Hypothalamus (tissue), 51 donors: ENCODE measurements around the gene ASAP3.

ENCODE experiments used
- DNase-seq, 51 donors: peaks; one replicate each; lab custom pipeline; 2025; lab: John Stamatoyannopoulos, UW

Gene ASAP3

DNA sequence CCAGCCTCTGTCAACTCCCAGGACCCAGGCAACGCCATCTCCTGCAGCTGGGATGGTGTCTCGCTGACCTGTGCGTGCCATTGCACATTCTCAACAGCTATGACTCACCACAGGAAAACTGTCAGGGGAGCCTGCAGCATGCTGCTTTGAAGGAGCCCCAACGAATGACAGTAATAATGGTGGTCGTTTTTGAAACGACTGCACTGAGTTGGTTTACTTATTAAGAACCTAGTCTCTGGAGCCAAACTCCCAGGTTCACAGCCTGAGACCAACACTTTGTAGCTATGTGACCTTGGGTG, 81.0 kb downstream of the ASAP3 start:
- no peak for DNase-seq

DNA sequence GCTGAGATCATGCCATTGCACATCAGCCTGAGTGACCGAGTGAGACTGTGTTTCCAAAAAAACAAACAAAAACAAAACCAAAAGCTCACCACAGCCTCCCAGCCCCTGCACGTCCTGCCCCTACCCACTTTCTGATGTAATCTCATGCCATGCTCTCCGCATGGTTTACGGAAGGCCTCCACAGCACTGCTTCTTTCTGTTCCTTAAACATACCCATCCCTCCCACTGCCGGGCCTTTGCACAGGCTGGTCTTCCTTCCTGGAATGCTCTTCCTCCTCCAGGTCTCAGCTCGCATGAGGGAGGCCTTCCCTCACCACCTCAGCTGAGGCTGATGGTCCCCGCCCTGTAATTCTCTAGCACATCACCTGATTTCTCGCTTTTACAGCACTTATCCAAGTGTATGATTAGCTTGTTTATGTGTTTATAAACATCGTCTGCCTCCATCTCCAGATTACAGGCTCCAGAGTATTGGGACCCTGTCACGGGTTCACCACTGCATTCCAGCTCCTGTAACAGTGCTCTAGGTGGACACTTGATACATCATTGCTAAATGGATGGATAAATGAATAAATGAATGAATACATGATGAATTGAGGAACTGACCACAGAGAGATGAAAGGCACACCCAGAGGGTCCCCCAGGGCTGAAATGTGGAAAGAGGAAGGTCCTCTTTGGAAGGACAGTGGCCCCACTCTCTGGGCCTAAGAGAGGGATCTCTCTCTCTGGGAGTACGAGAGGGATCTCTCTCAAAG, 81.5 kb downstream of the ASAP3 start:
- DNase-seq: peak in 4 of 51 donors; percentile 9 to 28 (median 14)

DNA sequence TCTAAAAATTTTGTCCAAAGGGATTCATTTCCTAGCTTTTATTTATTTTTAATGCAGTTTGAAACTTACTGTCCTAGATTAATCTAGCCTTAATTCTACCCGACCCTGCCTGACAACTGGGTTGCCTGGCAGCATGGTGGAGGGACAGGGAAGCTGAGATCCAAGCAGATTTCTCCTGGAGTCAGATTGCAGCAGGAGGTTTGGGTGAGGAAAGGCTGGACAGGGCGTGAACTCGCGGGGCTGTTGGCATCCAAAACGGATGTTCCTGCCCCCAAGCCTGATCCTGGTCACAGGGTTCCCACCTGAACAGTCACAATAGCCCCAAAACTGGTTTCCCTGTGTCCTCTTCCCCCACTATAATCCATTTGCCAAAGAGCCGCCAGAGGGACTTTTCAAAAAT, 82.7 kb downstream of the ASAP3 start:
- DNase-seq: no peak

DNA sequence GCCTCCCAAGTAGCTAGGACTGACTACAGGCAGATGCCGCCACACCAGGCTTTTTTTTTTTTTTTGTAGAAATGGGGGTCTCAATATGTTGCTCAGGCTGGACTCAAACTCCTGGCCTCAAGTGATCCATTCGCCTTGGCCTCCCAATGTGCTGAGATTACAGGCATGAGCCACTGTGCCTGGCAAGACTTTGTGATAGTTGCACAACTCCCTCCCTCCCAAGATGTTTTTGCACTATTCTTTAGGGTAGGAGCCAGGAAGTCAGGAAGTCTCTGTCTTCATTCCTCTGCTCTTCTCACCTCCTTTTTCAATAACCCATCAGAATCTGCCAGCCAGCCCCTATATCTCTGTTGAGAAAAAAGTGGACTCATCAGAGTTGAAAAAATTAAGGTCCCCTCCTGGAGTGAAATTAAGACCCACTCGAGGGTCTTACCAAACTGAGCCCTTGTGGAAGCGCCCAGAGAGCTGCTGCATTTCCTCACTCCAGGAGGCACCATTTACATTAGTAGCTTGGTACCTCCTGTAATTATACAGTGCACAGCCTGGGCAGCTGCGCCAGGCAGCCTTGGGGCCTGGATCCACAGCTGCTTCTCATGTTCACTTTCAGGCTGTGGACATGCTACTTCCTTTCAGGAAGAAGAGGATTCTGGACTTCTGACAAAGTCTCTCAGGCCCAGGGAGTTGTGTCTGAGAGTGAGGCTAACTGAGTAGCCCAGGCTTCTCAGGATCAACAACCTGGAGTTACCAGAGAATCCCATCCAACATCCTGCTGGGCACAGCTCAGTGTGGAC, 83.5 kb downstream of the ASAP3 start:
- no peak for DNase-seq

DNA sequence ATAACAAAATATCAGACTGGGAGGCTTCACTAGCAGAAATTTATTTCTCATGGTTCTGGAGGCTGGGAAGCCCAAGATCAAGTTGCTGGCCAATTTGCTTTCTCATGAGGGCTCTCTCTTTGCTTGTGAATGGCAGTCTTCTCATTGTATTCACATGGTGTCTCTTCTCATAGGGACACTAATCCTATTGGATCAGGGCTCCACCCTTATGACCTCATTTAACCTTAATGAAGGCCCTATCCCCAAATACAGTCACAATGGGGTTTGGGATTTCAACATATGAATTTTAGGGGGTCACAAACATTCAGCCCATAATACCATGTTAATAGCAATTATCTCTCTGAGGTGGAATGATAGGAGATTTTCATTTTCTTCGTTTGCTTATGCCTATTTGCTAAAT, 84.8 kb downstream of the ASAP3 start:
- DNase-seq: no peak

DNA sequence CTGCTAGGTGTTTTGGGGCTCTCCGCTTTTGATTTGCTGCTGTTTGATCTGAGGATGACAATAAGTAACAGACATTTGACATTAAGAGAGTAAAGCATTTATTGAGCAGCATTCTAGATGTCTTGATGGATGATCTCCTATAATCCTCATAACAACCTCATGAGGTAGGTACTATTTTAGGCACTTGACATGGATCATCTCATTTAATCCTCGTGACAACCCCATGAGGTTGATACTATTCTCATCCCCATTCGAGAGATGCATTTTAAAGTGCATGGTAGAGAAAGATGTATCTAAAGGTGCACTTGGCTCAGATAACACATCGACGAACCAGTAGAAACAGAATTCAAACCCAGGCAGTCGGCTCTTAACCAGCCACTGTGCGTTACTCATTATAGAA, 86.1 kb downstream of the ASAP3 start:
- no peak for DNase-seq

DNA sequence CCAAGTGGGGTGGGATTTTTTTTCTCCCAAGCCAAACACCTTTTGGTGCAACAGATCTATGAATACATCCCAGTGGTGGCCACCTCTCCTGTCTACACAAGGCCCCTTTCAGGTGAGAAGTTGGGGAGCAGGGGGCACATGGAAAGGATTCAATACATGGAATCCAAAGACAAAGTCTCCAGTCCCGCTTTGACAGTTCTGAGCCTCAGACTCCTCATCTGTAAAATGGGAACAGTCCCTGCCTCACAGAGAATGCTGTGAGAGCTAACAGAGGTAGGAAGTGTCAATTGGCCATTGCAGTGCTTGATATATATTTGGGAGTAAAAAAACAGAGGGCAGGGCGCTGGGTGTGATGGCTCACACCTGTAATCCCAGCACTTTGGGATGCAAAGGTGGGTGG, 87.6 kb downstream of the ASAP3 start:
- DNase-seq: no peak

DNA sequence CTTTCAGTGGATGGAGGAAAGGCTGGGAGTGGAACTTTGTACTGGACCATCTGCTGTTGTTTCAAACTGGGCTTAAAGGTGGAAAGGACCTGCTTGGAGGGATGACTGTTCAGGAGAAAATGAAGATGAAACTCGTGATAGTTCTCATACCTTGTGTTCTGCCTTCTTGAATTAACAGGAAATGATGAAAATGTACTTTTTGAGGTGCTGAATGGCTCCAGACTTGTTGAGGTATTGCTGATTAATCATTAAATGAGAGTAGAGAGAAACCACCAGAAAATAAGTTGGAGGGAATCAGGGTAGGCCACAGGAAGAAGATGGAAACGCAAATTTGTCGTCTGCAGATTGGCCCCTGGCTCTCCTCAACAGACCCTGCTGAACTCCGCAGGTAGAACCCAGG, 88.1 kb downstream of the ASAP3 start:
- no peak for DNase-seq

DNA sequence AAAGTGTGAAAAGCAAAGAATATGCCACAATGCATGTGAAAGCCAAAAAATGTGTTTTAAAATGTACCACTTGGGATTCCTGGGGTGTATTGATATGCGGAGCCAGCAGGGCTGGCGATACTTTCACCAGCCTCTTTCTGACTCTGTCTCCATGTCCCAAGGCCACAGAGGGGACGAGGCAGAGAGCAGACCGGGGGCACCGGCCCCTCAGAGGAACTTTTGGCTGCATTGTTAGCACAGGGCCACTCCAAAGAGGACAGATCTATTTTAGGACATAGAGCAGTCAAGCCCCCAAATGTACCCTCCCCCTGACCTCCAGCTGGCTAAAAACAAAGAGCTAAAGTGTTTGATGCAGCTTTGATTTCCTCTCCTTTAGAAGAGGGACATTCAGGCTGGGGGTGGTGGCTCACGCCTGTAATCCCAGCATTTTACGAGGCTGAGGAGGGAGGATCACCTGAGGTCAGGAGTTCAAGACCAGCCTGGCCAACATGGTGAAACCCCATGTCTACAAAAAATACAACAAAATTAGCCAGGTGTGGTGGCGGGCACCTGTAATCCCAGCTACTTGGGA, 88.7 kb downstream of the ASAP3 start:
- DNase-seq: no peak

DNA sequence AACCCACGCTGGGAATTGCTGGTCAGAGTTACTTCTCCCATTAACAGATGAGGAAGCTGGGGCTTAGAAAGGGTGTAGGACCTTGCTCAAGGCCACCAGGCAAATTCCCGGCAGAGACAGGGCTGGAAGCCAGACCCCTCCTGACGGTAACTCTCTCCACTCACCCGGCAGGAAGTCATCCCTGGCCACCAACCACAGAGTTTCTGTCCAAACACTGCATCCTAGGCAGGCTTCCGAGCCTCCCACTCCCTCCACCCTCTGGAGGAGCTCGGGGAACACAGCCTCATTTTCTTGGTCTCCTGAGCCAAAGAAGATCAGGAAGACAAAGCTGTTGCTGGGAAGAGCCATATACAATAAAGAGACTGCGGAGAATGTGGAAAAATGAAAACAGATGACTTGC, 89.3 kb downstream of the ASAP3 start:
- DNase-seq: peak in 19 of 51 donors; percentile 4 to 71 (median 27)

DNA sequence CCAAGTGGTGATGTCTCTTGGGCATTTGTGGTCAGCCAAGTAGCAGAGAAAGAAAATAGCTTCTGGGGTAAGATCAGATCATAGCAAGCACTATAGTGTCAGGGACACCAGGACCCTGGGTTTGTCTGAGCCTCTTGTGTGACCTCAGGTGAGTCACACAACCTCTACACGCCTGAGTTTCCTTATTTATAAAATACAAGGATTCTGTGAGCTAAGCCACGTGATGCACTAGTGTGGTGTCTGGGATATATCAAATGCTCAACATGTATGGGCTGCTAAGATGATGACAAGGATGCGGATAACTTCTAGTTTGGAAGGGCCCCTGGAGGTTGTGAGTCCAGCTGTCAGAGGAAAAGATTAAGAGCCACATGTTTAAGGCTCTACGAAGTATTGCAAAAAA, 89.8 kb downstream of the ASAP3 start:
- DNase-seq: no peak

DNA sequence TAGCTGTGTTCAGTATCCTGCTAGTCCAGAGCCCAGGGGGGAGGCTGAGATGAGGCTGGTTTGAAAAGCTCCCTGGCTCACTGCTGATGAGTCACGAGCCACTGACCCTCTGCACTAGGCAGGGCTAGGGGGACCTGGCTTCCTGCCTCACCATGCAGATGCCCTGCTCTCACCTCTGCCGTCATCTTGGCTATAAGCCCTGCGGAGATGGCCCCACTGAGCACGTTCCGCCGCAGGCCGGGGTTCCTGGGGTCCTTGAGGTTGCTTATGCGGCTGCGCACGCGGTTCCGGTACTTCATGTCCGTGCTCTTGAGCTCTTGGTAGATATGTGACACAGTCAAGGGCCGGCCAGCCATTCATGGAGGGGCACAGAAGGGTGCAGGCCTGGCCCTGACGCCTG, 90.3 kb downstream of the ASAP3 start:
- DNase-seq: peak in 1 of 51 donors; percentile 9

DNA sequence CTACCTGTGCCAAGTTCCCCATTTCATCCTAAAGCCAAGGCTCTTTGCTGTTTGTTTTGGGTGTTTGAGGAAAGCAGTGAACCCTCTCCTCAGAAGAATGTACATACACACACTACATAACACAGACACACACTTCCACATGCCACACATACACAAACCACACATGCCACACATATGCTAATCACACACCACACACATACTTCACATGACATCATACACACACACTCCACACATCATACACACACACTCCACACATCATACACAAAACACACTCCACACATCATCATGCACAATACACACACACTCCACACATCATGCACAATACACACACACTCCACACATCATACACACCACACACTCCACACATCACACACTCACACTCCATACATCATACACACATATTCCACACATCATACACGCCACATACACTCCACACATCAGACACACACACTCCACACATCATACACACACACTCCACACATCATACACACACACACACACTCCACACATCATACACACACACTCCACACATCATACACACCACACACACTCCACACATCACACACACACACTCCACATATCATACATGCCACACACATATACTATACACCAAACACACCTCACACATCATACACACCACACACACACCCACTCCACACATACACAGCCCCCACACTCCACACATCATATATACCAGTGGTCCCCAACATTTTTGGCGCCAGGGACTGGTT, 91.7 kb downstream of the ASAP3 start:
- no peak for DNase-seq

DNA sequence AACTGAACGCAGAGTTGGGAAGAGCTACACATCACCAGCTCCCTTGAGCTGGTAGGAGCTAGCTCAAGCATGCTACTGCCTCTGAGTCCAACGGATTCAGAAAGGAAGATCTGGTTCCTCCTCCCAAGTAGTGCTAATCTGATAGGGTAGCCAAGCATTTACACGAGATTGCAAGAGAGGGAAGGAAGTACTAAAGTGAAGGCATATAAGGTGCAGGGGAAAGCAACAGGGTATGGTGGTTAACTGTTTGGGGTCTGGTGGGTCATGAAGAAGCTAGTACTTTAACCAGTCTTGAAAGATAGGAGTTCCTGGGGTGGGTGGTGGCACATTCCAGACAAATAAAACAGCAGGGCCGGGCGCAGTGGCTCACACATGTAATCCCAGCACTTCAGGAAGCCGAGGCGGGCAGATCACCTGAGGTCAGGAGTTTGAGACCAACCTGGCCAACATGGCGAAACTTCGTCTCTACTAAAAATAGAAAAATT, 94.1 kb downstream of the ASAP3 start:
- no peak for DNase-seq

DNA sequence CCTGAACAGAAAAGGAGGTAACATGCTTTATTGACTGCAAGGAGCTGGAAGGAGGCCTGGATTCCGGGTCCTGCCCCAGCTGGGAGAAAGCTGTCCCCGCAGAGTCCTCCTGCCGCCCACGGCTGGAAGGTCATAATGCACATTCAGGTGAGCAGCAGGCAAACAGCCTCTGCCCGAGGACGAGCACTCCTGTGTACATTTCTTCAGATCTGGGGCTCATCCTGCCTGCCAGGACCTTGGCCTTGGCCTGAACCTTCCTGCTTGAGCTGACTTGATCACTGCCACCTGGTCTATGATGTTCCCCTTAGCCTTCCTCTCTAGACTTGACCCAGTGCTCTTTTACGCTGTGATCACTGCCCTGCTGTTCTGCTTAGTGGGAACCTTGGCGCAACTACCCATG, 96.5 kb downstream of the ASAP3 start:
- DNase-seq: no peak

DNA sequence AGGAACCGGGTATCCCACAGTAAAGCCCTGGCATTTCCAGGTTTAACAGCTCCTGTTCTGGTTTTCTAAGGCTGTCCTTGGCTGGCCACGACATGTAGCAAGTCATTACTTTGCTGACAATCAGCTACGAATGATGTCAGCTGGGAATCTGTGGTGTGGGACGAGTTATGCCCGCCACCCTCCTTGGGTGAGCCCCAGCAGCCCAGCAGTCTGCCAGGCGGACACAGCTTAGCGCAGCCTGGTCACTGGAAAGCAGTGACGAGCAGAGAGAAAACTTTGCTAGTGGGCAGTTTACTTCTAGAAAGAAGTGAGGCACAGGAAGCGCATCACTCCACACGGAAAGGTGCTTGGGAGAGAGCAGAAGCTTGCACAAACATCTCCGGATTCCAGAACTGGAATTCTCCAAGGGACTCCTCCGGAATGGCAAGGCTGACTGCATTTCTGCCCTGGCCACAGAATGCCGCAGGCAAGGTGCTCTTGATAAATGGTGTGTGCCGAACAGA, 98.8 kb downstream of the ASAP3 start:
- DNase-seq: no peak

DNA sequence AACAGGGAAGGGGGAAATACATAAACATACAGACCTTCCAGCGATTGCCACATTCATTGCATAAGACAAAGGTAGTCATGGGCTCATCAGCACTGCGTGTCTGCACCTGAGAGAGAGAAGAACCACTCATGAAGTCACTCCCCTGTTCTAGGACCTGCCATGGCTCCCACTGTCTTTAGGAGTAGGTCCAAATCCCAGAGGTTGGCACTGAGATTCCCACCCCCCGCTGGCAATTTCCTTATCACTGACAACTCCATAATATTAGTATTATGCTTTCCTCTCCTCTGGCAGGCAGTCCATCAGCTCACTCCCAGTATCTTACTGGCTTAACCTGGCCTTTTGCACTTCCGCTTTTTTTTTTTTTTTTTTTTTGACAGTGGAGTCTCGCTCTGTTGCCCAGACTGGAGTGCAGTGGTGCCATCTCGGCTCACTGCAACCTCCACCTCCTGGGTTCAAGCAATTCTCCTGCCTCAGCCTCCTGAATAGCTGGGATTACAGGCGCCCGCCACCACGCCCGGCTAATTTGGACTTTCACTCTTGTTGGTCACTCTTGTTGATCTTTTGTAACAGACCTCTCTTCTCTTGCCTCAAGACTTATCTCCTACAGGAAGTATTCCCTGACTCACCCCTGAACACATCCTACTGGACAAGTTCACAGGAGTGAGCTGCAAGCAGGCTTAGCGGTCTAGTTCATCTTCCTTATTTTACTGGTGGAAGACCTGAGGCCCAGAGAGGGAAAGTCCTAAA, 99.5 kb downstream of the ASAP3 start:
- DNase-seq: no peak

DNA sequence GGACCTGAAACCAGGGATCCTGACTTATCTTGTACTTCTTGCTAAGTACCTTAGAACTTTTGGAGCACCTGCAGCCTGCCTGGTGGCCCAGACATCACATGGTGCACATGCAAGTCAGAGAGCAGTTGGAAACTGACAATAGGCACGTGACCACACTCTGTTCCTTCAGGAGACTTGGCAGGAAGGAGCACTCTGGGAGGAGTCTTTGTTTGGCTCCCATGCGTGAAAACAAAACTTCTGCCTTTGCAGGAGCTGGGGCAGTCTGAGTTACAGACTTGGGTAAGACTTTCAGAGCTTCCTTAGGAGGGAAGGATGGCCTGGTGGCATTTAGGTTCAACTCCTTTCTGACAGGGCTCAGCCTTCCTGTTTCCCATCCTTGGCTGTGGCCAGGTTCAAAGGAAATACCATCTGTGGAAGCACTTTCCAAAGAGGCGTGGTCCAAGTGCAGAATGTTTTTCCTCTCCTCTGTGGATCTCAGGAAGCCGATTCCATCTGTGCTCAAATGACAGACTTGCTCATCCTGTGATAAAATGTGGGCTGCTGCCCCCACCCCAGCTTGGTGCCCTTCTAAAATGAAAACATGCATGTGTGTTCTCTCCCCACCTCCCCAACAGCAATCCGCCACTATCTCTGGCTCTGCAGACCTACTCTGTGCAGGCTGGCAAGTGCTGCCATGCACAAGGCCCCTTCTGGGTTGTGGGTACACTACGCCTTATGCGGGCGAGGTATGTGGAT, 100.2 kb downstream of the ASAP3 start:
- DNase-seq: no peak

DNA sequence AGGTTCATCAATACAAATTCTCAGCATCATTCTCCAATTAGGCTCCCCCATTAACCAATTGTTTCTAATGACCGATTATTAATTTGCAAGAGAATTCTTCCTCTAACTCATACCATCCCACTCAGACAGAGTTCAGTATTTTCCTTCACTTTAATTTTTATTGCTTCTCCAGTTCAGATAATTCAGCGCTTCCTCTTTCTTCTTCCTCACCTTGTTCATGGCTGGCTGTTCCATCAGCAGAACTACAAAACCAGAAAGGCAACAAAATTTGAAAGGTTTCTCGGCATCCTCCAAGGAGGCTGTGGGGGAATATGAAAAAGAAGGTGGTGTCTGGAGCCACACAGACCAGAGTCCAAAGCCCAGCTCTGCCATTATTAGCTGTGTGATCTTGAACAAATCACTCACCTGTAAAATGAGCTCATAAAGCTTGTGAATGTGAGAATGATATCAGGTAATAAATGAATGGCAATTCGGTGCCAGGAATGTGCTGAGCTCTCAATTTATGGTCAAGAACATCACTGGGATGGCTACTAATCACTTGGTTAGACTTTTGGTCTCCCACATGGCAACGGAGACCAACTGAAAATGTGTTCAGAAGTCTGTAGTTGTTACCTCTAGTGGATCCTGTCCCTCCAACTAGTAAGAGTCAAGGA, 102.6 kb downstream of the ASAP3 start:
- DNase-seq: no peak
